HUES64 (cell line): ENCODE measurements around the gene WDFY2.

Source experiments
- H3K27ac ChIP-seq: 2 replicates; pipeline ENCODE4 v1.7.0; 2013; ENCODE audit warnings: low read depth, low read length, inconsistent platforms
- H3K27me3 ChIP-seq: 2 replicates; pipeline ENCODE4 v1.6.1; 2013; ENCODE audit warnings: mild to moderate bottlenecking, low read length; ENCODE audit not compliant: insufficient read depth
- H3K36me3 ChIP-seq: 2 replicates; pipeline ENCODE4 v1.6.1; 2013; ENCODE audit warnings: mild to moderate bottlenecking, low read length; ENCODE audit not compliant: insufficient read depth
- H3K4me1 ChIP-seq: 2 replicates; pipeline ENCODE4 v1.6.1; 2013; ENCODE audit warnings: mild to moderate bottlenecking, low read length, moderate library complexity; ENCODE audit not compliant: insufficient read depth
- H3K4me3 ChIP-seq: 2 replicates; pipeline ENCODE4 v1.5.1; 2013; ENCODE audit warnings: mild to moderate bottlenecking, low read length, moderate library complexity
- H3K9ac ChIP-seq: 2 replicates; pipeline ENCODE4 v1.6.1; 2013; ENCODE audit warnings: mild to moderate bottlenecking, low read depth, low read length
- H3K9me3 ChIP-seq: 2 replicates; pipeline ENCODE4 v1.6.1; 2013; ENCODE audit warnings: low read depth, low read length; ENCODE audit not compliant: insufficient read depth
- WGBS: fragments of 150-250, 120-280 bp; methylation state at CpG from one replicate; pipeline ENCODE4 v1.1.7; 2013; ENCODE audit warnings: missing lambda C conversion rate; 5-methylcytosine and 5-hydroxymethylcytosine counted together

Gene WDFY2

DNA sequence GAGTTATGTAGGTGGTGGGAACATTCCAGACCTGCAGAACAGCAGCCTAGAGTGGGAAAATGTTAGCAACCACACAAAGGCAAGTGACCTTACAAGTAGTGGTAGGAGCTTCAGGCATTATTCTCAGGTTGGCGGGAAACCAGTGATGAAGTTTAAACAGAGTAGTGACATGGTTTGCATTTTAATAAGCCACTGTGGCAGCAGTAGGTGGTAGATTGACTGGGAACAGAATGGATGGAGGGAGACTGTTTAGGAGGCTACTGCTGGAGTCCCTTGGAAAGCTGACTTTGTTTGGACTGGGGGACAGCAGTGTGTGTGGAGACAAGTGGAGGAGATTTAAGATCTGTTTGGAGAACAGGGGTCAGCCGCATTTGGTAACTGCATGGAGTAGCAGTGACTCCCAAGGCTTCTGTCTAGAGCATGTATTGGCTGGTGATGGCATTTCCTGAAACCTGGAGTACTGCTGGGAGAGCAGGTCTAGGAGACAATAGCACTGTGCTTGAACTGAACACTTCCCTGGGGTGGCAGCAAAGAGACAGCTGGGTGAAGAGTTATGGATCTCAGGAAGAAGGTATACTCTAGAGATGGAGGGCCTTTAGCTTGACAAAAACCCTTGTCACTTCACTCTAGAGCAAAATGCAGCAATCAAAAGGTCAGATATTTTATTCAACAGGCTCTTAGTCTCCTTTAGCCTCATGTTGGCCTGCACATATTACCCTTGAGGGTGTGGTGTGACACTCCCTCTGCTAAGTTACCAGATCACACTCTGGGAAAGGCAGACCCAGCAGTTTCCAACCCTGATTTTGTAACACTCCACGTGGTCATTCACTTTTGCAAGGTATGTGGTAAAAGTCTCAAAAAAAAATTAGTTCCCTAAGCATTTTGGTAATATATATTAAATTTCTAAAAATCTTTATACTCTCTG is 149.4 kb downstream of the WDFY2 start:
- peaks cover 16% of the 10 kb centered on the region; the same call in 1 of the 2 replicates for H3K4me1 ChIP-seq
- H3K27ac ChIP-seq, result no peak overlapping the region
- 90% methylated on average over 2 of the region's 3 CpGs for WGBS
- peaks cover 9% of the 10 kb centered on the region for H3K36me3 ChIP-seq
- no peak overlapping the region for H3K9ac ChIP-seq
- no peak overlapping the region for H3K4me3 ChIP-seq
- no peaks in the 10 kb centered on the region for H3K27me3 ChIP-seq
- no peaks in the 10 kb centered on the region for H3K9me3 ChIP-seq

DNA sequence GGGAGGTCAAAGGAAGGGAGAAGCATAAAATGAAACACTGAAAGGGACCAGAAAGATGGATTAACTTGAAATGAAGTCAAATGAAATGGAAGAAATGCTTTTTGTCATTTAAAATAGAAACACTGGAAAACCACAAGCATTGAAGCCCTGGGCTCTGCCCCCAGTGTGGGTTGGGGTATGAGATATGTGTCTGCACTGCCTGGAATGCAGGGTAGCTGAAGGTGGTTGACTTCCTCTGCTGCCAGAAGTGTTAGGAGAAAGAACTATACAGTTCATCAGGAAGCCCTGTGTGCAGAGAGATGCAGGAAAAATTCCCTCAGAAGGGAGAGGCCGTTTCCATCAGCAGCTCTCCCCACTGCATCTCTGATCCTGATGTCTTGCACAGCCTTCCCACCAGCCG is 150.5 kb downstream of the WDFY2 start:
- no peak overlapping the region for H3K9ac ChIP-seq
- no peak overlapping the region for H3K4me3 ChIP-seq
- no peaks in the 10 kb centered on the region for H3K9me3 ChIP-seq
- H3K36me3 ChIP-seq, result peaks cover 19% of the 10 kb centered on the region
- H3K4me1 ChIP-seq, result peaks cover 12% of the 10 kb centered on the region; the same call in 1 of the 2 replicates
- no peak overlapping the region for H3K27ac ChIP-seq
- H3K27me3 ChIP-seq, result no peaks in the 10 kb centered on the region
- WGBS, result 93% methylated on average over 2 of the region's 2 CpGs

GRCh38 chr13:51737609-51738008 is 153.3 kb downstream of the WDFY2 start:
- Histone ChIP-seq H3K4me3 (no peak overlapping the region), H3K27me3 (no peaks in the 10 kb centered on the region), H3K9ac (no peak overlapping the region), H3K9me3 (no peaks in the 10 kb centered on the region), H3K27ac (no peak overlapping the region), H3K4me1 (peaks cover 6% of the 10 kb centered on the region; the same call in 1 of the 2 replicates), H3K36me3 (peaks cover 42% of the 10 kb centered on the region)
- 86% methylated on average over 3 of the region's 3 CpGs for WGBS

GRCh38 chr13:51738226-51738905 is 154.1 kb downstream of the WDFY2 start:
- H3K9ac ChIP-seq, result no peak overlapping the region
- no peak overlapping the region for H3K4me3 ChIP-seq
- peaks cover 4% of the 10 kb centered on the region; the same call in 1 of the 2 replicates for H3K4me1 ChIP-seq
- peaks cover 41% of the 10 kb centered on the region for H3K36me3 ChIP-seq
- no peaks in the 10 kb centered on the region for H3K9me3 ChIP-seq
- H3K27ac ChIP-seq, result no peak overlapping the region
- H3K27me3 ChIP-seq, result no peaks in the 10 kb centered on the region
- 100% methylated on average over 1 of the region's 2 CpGs for WGBS

- Histone ChIP-seq H3K36me3 (peaks cover 43% of the 10 kb centered on the region), H3K27ac (no peak overlapping the region), H3K9ac (no peak overlapping the region), H3K27me3 (no peaks in the 10 kb centered on the region), H3K4me3 (no peak overlapping the region), H3K4me1 (no peaks in the 10 kb centered on the region), H3K9me3 (no peaks in the 10 kb centered on the region)
- 84% methylated on average over 6 of the region's 6 CpGs for WGBS
Observed at GRCh38 chr13:51739027-51739764, 154.9 kb downstream of the WDFY2 start.

DNA sequence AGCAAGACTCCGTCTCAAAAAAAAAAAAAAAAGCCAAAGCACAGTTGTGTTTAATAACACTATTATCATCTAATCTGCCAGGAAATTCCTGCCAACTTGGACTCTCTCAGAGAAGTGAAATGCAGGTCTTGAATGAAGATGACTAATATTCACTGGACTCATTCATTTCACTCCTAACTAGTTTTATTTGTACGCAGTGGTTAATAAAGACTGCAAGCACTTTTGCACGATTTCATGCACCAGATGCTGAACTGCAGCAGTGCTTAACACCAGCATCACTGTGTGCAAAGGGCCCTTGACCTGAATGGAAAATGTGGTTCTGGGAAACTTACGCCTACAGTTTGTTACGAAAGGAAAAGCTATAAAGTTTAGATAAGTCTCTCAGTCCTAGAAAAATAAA is 156.4 kb downstream of the WDFY2 start:
- H3K4me3 ChIP-seq, result no peak overlapping the region
- H3K9me3 ChIP-seq, result no peaks in the 10 kb centered on the region
- no peaks in the 10 kb centered on the region for H3K27me3 ChIP-seq
- no peak overlapping the region for H3K27ac ChIP-seq
- H3K36me3 ChIP-seq, result peaks cover 46% of the 10 kb centered on the region
- WGBS, result 96% methylated on average over 5 of the region's 5 CpGs
- H3K4me1 ChIP-seq, result no peaks in the 10 kb centered on the region
- no peak overlapping the region for H3K9ac ChIP-seq

GRCh38 chr13:51742031-51742430 is 157.8 kb downstream of the WDFY2 start:
- H3K9me3 ChIP-seq, result peaks cover 11% of the 10 kb centered on the region; the same call in 1 of the 2 replicates
- H3K9ac ChIP-seq, result no peak overlapping the region
- no peaks in the 10 kb centered on the region for H3K4me1 ChIP-seq
- 89% methylated on average over 2 of the region's 2 CpGs for WGBS
- H3K27ac ChIP-seq, result no peak overlapping the region
- H3K36me3 ChIP-seq, result peaks cover 57% of the 10 kb centered on the region
- H3K4me3 ChIP-seq, result no peak overlapping the region
- H3K27me3 ChIP-seq, result no peaks in the 10 kb centered on the region

- Histone ChIP-seq H3K27me3 (no peaks in the 10 kb centered on the region), H3K4me1 (no peaks in the 10 kb centered on the region), H3K36me3 (peaks cover 62% of the 10 kb centered on the region), H3K9ac (no peak overlapping the region), H3K4me3 (no peak overlapping the region), H3K27ac (no peak overlapping the region), H3K9me3 (peaks cover 17% of the 10 kb centered on the region)
- 92% methylated on average over 2 of the region's 2 CpGs for WGBS
Observed at GRCh38 chr13:51742611-51743010, 158.3 kb downstream of the WDFY2 start.

DNA sequence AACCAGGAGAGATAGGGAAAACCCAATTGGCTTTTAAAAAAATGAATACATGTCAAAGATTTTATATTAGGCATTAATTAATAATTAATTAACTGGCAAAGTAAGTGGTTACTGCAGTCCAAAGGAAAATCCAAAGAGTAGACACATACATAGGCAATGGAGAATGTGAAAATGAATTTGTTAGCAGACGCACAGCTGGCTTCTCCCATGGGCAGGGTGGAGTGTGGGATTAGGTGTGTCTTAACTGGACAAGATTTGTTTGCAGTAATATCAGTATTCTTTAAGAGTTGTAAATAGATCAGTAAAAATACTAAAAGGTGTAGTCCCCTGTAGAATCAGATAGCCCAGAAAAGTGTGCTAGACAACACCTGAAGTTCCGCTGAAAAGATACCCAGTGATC is 161.0 kb downstream of the WDFY2 start:
- Histone ChIP-seq H3K36me3 (peaks cover 71% of the 10 kb centered on the region), H3K4me3 (no peak overlapping the region), H3K9me3 (peaks cover 31% of the 10 kb centered on the region), H3K27me3 (no peaks in the 10 kb centered on the region), H3K27ac (no peak overlapping the region), H3K4me1 (no peaks in the 10 kb centered on the region), H3K9ac (no peak overlapping the region)
- 97% methylated on average over 2 of the region's 2 CpGs for WGBS

- Histone ChIP-seq H3K9ac (no peak overlapping the region), H3K36me3 (peaks cover 68% of the 10 kb centered on the region), H3K4me1 (no peaks in the 10 kb centered on the region), H3K27me3 (no peaks in the 10 kb centered on the region), H3K27ac (no peak overlapping the region), H3K9me3 (peaks cover 31% of the 10 kb centered on the region), H3K4me3 (no peak overlapping the region)
- 98% methylated on average over 2 of the region's 2 CpGs for WGBS
Observed at GRCh38 chr13:51746802-51747201, 162.5 kb downstream of the WDFY2 start.
